Measurements from ENCODE around the gene HEATR5A.

HEATR5A gene

GRCh38 chr14:31391977-31392503 lies 28.3 kb downstream of the HEATR5A start:
- no peak overlapping the region for H3K4me3 ChIP-seq (ENCODE audit: low read length)
- TF ChIP-seq CTCF (IDR thresholded peaks at IDR 0.05; ENCODE audit: insufficient read depth, low read depth, low read length, missing control alignments) = no peak
- no peak for DNase-seq (ENCODE audit: low read depth)

GRCh38 chr14:31391473-31391872 lies 28.9 kb downstream of the HEATR5A start:
- no peak overlapping the region for H3K4me3 ChIP-seq (ENCODE audit: low read length)
- no peak for DNase-seq (ENCODE audit: low read depth)
- TF ChIP-seq CTCF (IDR thresholded peaks at IDR 0.05; ENCODE audit: insufficient read depth, low read depth, low read length, missing control alignments) = no peak

GRCh38 chr14:31389946-31390345 lies 30.4 kb downstream of the HEATR5A start:
- no peak for TF ChIP-seq CTCF (IDR thresholded peaks at IDR 0.05; ENCODE audit: insufficient read depth, low read depth, low read length, missing control alignments)
- DNase-seq (ENCODE audit: low read depth) = no peak

GRCh38 chr14:31388687-31389413 lies 31.5 kb downstream of the HEATR5A start:
- no peak for TF ChIP-seq CTCF (IDR thresholded peaks at IDR 0.05; ENCODE audit: insufficient read depth, low read depth, low read length, missing control alignments)
- DNase-seq (ENCODE audit: low read depth) = no peak

More at GRCh38 chr14:31389946-31390345, 30.4 kb downstream of the HEATR5A start:
- no peak overlapping the region for H3K4me3 ChIP-seq (ENCODE audit: low read length)

GRCh38 chr14:31387091-31387490 lies 33.3 kb downstream of the HEATR5A start:
- DNase-seq (ENCODE audit: low read depth) = no peak
- TF ChIP-seq CTCF (IDR thresholded peaks at IDR 0.05; ENCODE audit: insufficient read depth, low read depth, low read length, missing control alignments) = no peak
- H3K4me3 ChIP-seq (ENCODE audit: low read length) = no peak overlapping the region

More at GRCh38 chr14:31388687-31389413, 31.5 kb downstream of the HEATR5A start:
- H3K4me3 ChIP-seq (ENCODE audit: low read length) = no peak overlapping the region

GRCh38 chr14:31386271-31386670 lies 34.1 kb downstream of the HEATR5A start:
- H3K4me3 ChIP-seq (ENCODE audit: low read length) = no peak overlapping the region
- TF ChIP-seq CTCF (IDR thresholded peaks at IDR 0.05; ENCODE audit: insufficient read depth, low read depth, low read length, missing control alignments) = no peak
- DNase-seq (ENCODE audit: low read depth) = no peak

GRCh38 chr14:31382221-31382620 lies 38.1 kb downstream of the HEATR5A start:
- no peak for TF ChIP-seq CTCF (IDR thresholded peaks at IDR 0.05; ENCODE audit: insufficient read depth, low read depth, low read length, missing control alignments)
- DNase-seq (ENCODE audit: low read depth) = no peak
- no peak overlapping the region for H3K4me3 ChIP-seq (ENCODE audit: low read length)
